Measurements from ENCODE around the gene SLC29A1.

GRCh38 chr6:44176762-44177509 lies 46.5 kb upstream of the SLC29A1 start:
- TF ChIP-seq, protein P1, sequence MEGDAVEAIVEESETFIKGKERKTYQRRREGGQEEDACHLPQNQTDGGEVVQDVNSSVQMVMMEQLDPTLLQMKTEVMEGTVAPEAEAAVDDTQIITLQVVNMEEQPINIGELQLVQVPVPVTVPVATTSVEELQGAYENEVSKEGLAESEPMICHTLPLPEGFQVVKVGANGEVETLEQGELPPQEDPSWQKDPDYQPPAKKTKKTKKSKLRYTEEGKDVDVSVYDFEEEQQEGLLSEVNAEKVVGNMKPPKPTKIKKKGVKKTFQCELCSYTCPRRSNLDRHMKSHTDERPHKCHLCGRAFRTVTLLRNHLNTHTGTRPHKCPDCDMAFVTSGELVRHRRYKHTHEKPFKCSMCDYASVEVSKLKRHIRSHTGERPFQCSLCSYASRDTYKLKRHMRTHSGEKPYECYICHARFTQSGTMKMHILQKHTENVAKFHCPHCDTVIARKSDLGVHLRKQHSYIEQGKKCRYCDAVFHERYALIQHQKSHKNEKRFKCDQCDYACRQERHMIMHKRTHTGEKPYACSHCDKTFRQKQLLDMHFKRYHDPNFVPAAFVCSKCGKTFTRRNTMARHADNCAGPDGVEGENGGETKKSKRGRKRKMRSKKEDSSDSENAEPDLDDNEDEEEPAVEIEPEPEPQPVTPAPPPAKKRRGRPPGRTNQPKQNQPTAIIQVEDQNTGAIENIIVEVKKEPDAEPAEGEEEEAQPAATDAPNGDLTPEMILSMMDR (IDR thresholded peaks at IDR 0.05 in 4 of 5, conservative IDR thresholded peaks at IDR 0.05 in 1 of 5): no peak
- no peak for TF ChIP-seq POLR2A (IDR thresholded peaks at IDR 0.05)
